SHP77 (cell line): Measurements from ENCODE around the gene NEDD4L.

ENCODE experiments used
- DNase-seq, 2 experiments: peaks; one replicate each; lab custom pipeline; 2025; lab: John Stamatoyannopoulos, UW

The NEDD4L gene

DNA sequence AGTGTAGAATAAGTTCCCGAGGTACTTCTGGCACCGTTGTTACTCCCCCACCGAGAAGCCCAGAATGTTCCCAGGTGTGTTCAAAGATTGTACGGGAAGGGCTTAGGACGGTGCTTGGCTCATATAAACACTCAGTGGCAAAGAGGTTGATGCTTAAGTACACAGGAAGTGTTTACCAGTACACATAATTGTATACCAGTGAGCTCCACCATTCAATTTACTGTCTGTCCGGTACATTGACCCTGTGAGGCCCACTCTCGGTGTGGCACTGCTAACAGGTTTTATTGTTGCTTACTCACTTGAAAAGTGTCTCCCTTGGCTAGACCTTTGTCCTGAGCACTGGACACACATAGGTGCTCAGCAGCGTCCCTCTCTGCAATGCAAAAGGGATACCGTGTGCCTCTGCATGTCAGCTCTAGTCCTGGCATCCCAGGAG lies 191.0 kb downstream of the NEDD4L start:
- DNase-seq, result no peak

DNA sequence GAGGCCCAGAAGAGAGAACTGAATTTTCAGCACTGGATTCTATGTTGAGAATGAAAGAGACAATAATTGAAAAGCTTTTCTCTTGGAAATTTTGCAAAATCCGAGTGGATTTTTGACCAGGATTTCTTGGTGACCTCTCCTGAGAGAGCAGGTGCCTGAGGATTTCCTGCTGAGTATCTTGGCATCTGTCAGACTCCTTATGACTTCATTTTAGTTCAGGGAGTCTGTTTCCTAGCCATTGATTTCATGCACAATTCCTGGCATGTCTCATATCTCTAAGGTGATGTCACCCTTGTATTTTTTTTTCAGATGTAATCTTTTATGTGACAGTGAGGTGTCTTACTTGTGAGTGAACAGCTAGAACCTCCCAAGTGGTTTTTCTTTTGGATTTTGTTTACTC lies 195.9 kb downstream of the NEDD4L start:
- no peak for DNase-seq

DNA sequence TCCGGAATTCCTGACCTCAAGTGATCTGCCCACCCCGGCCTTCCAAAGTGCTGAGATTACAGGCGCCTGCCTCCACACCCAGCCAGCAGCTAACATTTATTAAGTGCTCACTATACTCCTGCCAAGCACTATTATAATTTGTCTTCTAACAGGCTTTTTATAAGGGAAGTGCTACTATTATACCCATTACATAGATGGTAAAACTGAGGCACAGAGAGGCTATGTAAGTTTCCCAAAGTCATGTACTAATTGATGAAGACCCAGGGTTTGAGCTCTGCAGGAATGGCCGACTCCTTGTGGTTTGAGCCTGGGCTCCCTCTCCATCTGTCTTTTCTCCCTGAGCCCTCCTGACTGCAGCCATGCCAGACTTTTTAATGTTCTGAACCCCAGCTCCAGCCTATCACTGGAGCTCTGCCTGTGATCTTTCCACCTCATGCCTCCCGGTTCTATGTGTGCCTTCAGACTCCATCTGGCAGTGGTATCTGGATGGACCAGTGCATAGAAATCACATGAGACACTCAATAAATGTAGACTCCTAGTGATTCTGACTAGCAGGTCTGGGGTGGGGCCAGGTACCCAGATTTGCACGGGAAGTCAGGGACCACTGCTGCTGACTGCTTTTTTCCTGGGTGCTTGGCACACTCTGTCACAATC lies 197.1 kb downstream of the NEDD4L start:
- no peak for DNase-seq

DNA sequence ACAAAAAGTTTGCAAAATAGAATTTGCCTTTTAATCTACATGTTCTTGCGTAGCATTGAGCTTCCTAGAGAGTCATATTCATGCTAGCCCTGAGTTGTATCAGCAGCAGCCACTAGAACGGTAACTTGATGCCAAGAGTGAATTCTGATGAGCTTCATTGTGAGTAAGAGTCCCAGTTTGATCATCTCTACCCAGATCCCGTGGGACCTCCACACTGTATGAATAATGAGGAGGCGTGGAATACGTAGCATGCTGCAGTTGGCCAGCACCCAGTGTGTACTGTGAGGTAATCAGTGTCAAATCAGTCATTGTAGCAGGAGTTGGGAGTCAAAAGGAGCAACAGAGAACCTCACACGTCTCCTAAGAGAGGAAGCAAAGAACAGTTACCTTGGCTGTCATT lies 197.9 kb downstream of the NEDD4L start:
- no peak for DNase-seq

DNA sequence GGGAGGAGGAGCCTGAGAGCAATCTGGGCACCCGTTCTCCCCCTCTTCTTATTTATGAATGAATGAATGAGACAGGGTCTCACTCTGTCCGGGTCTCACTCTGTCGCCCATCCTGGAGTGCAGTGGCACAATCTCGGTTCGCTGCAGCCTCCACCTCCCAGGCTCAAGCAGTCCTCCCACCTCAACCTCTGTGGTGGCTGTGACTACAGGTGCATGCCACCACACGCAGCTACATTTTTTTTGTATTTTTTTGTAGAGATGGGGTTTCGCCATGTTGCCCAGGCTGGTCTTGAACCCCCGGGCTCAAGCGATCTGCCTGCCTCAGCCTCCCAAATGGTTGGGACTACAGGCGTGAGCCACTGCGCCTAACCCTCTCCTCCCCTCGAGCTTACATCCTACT lies 198.4 kb downstream of the NEDD4L start:
- no peak for DNase-seq

DNA sequence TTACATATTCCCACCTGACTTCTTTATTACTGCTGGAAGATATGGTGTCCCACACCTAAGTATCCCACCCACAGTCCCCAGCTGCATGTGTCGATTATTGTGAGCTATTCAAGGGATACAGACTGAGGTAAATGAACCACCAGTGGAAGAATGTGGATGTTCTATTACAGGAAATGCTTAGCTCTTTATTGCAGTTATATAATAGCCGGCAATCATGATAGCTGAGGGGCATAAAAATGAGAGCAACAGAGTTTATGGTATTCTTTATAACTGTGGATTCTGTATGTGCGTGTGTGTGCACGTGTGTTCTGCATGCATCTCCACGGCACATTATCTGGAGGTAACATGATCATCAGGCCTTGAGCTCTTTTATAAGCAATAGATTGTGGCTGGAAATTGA lies 198.9 kb downstream of the NEDD4L start:
- DNase-seq, result no peak

DNA sequence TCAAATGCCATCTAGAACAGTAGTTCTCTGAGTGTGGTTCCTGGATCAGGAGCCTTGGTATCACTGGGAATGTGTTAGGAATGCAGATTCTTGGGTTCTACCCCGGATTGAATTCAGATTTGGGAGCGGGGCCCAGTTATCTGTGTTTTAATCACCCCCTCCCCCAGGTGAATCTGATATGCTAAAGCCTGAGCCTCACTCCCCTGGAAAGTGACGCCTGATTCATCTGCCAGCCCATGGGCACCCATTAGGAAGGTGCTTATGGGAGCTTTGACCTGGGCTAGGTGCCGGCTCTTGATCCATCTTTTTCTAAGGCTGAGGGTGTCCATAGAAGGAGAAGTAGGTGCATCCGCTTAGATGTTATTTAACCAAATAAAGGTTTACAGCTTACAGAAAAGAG lies 199.4 kb downstream of the NEDD4L start:
- no peak for DNase-seq

DNA sequence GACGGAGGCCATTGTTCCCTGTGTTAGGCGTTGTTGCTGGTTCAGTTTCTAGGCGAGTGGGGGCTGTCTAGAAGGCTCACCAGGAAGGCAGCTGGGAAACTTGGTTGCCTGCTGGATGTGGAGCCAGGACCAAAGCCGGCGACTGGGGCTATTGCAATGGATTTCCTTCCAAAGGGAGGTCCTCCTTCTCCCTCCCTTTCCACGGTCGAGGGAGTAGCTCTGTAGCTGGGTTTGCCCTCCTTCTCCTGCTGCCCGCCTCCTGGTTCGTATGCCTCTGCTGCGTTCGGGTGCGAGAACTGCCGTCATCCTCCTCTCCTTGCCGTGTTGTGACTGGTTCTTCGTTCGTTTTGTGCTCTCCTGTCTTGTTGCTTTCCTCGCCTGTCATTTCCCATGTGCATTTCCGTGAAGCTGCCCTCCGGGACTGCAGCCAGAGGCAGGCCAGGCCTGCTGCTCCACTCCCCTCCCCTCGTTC lies 203.4 kb downstream of the NEDD4L start:
- no peak for DNase-seq

DNA sequence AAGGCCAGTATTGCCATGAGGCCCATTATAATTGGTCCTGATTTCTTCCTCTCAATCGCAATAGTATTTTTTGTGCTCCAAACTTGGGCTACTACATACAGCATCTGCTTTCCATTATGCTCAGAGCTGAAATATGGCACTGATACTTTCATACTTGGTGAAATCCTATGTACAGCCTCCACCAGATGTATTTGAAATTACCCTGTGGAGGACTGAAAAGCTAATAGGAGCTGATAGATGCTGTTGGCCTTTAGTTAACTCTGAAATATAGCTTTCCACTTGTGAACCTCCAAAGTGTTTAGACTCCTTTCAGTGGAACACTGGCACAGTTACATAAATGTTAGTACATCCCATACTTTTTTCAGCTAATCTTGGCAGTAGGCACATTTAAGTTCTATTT lies 205.7 kb downstream of the NEDD4L start:
- no peak for DNase-seq

DNA sequence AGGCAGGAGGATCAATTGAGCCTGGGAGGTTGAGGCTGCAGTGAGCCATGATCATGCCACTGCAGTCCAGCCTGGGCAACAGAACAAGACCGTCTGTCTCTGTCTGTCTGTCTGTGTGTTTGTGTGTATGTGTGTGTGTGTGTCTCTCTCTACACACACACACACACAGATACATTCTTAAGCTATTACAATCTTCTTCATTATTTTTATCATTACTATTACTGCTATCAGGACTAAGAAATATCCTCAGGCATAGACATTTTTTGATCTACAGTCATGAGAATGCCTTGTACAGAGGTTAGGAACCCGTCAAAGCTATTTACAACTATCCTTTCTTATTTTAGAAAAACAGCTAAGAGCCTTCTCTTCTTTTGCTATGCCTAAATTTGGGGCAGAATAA lies 207.4 kb downstream of the NEDD4L start:
- DNase-seq, result no peak

DNA sequence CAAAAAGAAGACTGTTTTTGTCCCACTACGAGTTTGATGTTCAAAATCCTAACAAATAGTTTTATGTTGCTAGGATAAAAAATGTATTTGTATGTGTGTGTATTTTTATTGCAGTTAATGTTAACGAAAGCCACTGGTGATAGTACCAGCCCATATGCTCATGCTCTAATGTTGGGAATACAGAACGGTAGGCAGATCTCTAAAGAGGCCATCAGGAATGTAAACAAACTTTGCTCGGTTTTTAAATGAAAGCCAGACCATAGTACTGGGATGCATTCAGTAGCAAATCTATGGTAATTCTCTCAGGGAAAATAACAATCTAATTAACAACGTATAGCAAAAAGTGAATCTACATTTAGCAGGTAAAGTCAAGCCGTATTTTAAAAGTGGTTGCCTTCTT lies 208.1 kb downstream of the NEDD4L start:
- no peak for DNase-seq

DNA sequence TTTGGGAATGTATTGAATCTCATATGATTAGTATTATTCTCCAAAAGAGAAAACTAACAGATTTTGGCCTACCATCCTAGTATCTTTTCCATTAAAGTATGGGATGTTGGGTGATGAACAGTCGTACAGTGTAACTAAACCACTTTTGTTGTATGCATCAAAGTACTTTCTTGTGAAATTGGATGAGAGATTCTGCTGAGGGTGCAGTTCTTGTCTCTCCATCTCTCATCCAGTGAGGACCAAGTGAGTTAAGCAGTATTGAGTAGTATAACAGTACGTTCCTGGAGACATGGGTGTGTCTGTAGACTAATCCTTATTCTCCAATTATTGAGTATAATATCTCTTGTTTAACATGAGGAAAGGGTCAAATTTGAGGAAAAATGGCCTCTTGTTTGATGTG lies 209.3 kb downstream of the NEDD4L start:
- DNase-seq, result no peak

DNA sequence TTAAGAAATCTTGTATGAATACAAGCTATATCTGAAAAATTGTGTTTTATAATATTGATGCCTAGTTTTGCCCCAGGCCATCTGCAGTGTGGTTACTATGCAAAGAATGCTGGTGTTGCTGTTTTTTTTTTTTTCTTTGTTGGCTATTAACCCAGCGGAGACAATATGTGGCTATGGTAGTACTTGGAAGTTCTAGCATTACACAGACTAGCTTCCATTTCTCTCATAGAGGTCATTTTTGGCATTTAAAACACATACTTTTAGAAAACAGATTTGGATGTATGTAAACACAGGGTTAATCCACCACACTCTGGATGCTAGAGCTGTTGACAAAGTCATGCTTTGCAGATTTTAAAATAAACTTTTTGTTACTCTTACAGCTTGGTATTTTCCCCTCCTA lies 209.8 kb downstream of the NEDD4L start:
- DNase-seq, result no peak

DNA sequence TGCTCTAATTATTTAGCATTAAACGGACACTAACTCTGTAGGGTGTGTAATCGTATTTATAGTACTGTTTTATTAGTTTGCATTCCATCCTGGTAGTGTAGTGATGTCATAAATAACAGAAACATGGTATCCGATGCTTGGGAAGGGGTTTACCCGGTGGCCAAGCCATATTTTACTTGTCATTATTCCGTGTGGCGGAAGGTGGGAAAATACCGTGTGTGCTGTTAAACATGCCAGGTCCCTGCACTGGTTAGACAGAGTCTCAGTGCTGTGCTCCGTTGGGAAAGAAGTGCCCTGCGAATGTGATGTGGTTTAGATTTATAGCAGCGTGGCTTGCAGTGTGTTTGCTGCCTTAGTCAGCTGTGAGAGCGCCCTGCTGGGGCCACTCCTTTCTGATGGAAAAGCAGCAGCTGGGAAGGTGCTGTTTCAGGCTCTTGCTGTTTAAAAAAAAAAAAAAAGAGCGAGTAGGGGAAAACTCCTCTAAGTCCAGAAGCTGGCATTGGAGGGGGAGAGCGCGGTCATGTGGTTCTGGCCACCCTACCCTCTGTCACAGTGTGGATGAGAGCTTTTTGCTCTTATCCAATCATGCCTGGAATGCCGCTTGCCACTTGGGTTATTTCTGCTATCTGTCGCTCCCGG lies 211.0 kb downstream of the NEDD4L start:
- DNase-seq, result no peak

DNA sequence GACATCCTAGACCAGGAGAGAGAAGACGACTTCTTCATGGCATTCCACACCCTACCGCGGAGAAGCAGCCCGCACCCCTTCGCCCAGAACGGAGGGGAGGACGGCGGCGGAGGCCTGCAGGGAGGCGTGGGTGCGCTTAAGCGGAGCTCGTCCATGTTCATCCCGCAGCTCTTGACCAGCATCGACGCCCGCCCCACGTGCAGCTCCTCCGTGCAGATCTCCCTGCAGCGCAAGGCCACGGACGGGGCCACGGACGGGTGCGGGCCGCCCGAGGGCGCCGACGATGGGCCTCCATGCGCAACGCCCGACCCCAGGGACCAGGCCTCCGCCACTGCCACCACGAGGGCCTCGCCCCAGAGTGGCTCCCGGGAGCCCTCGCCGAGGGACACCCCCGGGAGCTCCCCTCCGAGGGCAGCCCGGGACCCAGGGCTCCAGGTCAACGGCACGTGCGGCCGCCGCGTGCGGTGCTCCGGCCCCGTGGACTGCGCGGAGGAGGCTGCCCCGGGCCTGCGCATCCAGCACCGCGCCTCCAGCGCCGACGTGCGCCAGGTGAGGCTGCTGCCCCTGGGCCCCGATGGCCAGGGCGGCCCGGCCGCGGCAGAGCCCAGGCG lies 211.8 kb downstream of the NEDD4L start:
- DNase-seq, result no peak

DNA sequence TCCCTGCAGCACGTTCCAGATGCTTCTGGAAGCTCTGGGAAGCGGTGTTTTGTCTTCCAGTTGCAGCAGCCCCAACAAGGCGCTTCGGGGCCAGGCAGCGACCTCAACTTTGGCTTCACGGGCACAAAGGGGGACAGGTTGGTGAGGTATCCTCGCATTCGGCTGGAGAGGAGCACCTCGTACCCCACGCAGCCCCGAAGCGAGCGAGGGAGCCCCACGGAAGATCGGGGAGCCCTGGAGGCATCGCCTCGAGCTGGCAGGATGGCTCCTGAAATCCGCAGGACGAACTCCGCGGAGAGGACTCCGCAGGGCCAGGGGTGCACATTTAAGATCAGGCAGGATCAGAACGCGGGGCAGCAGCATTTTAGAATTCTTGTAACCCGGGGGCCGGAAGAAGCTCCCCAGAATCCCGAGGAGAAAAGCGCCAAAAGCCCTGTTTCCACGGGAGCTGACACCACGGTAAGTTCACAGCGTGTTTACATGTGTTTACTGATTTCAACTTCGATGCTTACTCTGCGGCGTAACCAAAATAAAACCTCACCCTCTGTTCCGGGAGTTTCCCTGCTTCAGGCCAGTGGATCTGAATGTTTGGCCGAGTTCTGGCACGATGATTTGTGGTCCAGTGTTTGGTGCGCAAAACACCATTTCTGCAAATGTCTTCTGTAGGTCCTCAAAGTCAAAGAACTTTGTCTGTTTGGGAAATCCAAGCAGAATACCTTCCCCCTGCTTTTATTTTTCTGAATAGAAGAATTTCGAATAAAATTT lies 212.5 kb downstream of the NEDD4L start:
- no peak for DNase-seq

DNA sequence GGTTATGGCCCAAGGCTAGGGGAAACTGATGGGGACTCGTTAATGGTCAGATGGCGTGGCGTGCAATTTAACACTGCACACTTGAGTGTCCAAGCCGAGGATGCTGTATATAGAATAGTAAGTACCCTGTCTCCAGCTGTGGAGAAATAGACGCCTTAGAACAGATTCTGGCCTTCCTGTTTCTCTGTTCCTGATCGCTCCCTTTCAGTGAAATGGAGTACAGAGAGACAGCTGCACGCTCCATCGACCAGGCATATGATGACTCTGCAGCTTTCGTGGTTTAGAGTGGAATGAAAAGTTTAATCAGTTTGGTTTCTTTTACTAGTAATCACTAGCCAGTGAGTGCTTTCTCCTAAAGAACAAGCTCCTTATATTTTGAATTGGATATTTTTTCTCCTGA lies 213.4 kb downstream of the NEDD4L start:
- DNase-seq, result no peak

DNA sequence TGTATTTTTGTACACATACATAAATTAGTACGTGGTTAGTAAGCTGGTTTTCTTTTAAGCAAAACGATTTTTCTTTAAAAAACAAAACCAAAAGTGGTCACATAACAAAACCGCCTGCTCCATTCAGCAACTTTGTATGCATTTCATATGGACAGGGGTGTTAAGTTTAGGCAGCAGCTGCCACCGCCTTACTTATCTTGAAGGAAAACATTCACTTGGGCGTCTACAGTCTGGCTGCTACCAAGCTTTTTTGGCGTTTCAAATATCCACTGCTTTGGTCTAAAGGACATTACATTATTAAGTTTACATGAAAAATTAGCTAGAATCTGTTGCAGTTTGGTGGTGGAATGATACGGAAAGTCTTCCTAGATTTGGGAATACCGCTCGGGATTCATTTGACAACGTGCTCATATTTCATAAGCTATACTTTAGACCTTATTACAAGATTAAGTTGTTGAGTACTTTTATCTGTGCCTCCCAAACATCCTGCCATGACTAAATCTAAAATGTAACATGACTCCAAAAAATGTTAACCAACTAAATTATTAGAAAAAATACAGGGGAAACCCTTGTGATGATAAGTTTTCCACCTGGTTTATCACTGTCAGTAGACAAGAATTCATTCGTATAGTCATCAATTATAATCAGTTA lies 214.8 kb downstream of the NEDD4L start:
- no peak for DNase-seq

DNA sequence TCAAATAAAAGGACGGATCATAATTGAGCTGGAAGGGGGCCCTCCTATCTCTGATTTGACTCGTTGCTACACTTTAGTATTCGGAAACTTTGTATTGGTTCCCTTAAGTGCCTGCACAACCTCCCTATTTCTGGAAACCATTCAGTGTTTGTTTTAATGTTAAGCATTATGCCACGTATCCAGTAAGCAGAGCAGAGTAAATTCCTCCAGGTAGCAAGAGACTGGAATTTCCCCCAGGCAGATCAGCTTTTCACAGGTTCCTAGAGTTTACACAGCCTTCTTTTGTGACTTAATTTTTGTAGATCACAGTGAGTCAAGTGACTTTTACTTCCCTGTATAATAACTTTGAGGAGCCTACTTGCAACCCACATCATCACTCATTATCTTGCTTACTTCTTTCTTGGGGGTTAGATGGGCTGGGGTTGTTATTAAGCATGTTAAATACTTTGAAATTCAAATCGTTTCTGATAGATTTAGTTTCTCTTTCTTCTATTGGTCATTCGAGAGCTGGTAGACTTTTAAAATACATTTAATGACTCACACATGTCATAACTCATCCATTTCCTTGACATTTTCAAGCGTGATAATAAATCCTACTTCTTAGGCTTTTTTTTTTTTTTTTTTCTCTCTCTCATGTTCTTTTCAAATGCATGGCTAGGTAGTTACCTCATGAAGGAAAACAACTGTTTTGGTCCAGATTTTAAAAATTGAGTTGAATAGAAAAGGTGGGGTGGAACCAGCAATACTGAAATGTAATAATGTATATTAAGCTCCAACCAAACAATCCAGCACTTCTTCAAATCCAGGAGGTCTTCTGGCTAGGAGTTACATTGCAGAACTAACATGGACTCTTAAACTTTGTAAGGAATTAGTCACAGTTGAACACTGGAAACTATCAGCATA lies 219.3 kb downstream of the NEDD4L start:
- no peak for DNase-seq

DNA sequence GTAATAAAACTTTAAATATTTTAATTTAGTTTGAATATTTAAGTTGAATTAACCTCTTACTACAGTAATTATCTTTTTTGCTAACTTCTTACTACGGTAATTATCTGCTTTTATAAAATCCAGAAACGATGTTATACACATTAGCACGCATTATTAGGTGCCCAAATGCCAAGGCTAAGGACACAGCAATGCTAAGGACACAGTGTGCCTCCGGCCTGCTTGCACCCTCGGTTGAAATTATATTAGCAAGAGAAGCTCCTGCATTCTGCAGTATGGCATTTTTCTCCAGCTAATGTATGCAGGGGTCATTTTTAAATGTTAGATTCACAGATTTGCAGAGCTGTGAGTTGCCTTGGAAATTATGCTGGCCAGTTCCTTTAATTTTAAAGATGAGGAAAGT lies 220.0 kb downstream of the NEDD4L start:
- DNase-seq, result no peak

DNA sequence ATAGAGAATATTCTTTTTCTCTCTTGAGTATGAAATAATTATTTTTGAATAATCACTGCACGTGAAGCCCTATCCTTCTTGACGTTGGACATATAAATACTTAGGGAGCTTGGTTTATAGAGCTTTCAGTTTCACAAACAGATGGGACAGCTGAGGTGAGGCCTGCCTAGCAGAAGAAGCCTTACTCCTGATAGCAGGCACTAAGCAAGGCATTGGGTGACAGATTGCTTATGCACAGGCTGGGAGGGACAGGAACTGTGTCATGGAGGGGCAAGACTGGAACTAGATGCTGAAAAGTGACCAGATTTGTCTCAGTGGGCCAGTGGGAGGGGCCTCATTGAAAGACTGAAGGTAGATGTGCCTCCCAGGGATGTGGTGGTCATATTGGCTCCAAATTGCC lies 220.8 kb downstream of the NEDD4L start:
- DNase-seq, result no peak
